Gastroesophageal sphincter (tissue), 3 donors: ENCODE measurements around the gene CRYBG1.

Experiments used
- POLR2A ChIP-seq, 2 donors: fragments of 450-650 bp; IDR thresholded peaks; one replicate each; pipeline ENCODE4 v1.6.1; 2017; ENCODE audit warnings: antibody characterized with exemption in 2 of 2, mild to moderate bottlenecking in 2 of 2, moderate library complexity in 1 of 2
- TF ChIP-seq, protein P1 (sequence below), 4 experiments: fragments of 200-600 bp in 2 of 4; fragments of 450-650 bp in 2 of 4; sonication (generic) in 1 of 4; IDR thresholded peaks; one replicate each; pipeline ENCODE4 v1.5.1; 2017 to 2019; ENCODE audit warnings: antibody characterized with exemption in 4 of 4, mild to moderate bottlenecking in 2 of 4, moderate library complexity in 2 of 4

DNA sequence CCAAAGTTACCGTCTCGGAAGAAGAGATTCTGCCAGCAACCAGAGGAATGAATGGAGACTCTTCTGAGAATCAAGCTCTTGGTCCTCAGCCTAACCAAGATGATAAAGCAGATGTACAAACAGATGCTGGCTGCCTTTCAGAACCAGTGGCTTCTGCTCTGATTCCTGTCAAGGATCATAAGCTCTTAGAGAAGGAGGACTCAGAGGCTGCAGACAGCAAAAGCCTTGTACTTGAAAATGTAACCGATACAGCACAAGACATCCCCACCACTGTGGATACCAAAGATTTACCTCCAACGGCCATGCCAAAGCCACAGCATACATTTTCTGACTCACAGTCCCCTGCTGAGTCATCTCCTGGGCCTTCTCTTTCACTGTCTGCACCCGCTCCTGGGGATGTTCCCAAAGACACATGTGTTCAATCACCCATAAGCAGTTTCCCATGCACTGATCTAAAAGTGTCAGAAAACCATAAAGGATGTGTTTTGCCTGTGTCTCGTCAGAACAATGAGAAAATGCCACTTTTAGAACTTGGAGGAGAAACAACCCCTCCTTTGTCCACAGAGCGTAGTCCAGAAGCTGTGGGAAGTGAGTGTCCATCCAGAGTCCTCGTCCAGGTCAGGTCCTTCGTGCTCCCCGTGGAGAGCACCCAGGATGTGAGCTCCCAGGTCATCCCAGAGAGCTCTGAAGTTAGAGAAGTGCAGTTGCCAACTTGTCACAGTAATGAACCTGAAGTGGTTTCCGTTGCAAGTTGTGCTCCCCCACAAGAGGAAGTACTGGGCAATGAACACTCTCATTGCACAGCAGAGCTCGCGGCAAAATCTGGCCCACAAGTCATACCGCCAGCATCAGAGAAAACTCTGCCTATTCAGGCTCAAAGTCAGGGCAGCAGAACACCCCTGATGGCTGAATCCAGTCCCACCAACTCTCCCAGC is 159.2 kb downstream of the CRYBG1 start:
- TF ChIP-seq, protein P1, sequence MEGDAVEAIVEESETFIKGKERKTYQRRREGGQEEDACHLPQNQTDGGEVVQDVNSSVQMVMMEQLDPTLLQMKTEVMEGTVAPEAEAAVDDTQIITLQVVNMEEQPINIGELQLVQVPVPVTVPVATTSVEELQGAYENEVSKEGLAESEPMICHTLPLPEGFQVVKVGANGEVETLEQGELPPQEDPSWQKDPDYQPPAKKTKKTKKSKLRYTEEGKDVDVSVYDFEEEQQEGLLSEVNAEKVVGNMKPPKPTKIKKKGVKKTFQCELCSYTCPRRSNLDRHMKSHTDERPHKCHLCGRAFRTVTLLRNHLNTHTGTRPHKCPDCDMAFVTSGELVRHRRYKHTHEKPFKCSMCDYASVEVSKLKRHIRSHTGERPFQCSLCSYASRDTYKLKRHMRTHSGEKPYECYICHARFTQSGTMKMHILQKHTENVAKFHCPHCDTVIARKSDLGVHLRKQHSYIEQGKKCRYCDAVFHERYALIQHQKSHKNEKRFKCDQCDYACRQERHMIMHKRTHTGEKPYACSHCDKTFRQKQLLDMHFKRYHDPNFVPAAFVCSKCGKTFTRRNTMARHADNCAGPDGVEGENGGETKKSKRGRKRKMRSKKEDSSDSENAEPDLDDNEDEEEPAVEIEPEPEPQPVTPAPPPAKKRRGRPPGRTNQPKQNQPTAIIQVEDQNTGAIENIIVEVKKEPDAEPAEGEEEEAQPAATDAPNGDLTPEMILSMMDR (IDR thresholded peaks at IDR 0.05) = no peak
- peak in 1 of 2 donors; percentile 6 for TF ChIP-seq POLR2A (IDR thresholded peaks at IDR 0.05)
